Dedifferentiated amniotic fluid mesenchymal stem cell (primary cell): ENCODE results near the gene HS6ST3.

Experiments
- DNase-seq: peaks from one replicate; pipeline ENCODE4 v3.0.0-alpha.2; 2016; ENCODE audit errors: extremely low spot score

Gene HS6ST3

GRCh38 chr13:96835546-96835945 lies 745.6 kb downstream of the HS6ST3 start:
- DNase-seq: no peak

- no peak for DNase-seq
Observed at GRCh38 chr13:96836733-96837132, 746.8 kb downstream of the HS6ST3 start.

- no peak for DNase-seq
Observed at GRCh38 chr13:96837809-96838208, 747.9 kb downstream of the HS6ST3 start.

GRCh38 chr13:96844195-96844594 lies 754.3 kb downstream of the HS6ST3 start:
- DNase-seq: no peak

- no peak for DNase-seq
Observed at GRCh38 chr13:96844616-96845015, 754.7 kb downstream of the HS6ST3 start.

- no peak for DNase-seq
Observed at GRCh38 chr13:96848286-96848685, 758.4 kb downstream of the HS6ST3 start.

GRCh38 chr13:96849091-96849490 lies 759.2 kb downstream of the HS6ST3 start:
- DNase-seq: no peak

- DNase-seq: no peak
Observed at GRCh38 chr13:96850538-96851145, 760.7 kb downstream of the HS6ST3 start.

- DNase-seq: no peak
Observed at GRCh38 chr13:96851856-96852445, 762.0 kb downstream of the HS6ST3 start.

- no peak for DNase-seq
Observed at GRCh38 chr13:96858133-96858826, 768.4 kb downstream of the HS6ST3 start.

- DNase-seq: no peak
Observed at GRCh38 chr13:96860882-96861281, 771.0 kb downstream of the HS6ST3 start.

- no peak for DNase-seq
Observed at GRCh38 chr13:96862093-96862492, 772.2 kb downstream of the HS6ST3 start.

GRCh38 chr13:96862999-96863398 lies 773.1 kb downstream of the HS6ST3 start:
- no peak for DNase-seq

- DNase-seq: no peak
Observed at GRCh38 chr13:96871469-96871868, 781.6 kb downstream of the HS6ST3 start.

- no peak for DNase-seq
Observed at GRCh38 chr13:96880419-96880818, 790.5 kb downstream of the HS6ST3 start.
